CD4-positive, alpha-beta T cell treated with Interleukin-2 at 100 ng/mL for 4 hours (primary cell): ENCODE results near the gene CCDC92B.
"Not testable (repeated sequence)": the region's sequence is repeated elsewhere in the genome, so short reads cannot be mapped to it uniquely, and the experiment has no call there.

ENCODE experiments used
- DNase-seq: peaks from one replicate; pipeline ENCODE4 v3.0.0-alpha.2; 2020; ENCODE audit warnings: low spot score

CCDC92B gene

GRCh38 chr17:2703606-2704005 lies 45.8 kb downstream of the CCDC92B start:
- DNase-seq = no peak

- no peak for DNase-seq
Measured at GRCh38 chr17:2703181-2703580, 46.3 kb downstream of the CCDC92B start.

- no peak for DNase-seq
Measured at GRCh38 chr17:2701996-2702741, 47.3 kb downstream of the CCDC92B start.

- no peak for DNase-seq
Measured at GRCh38 chr17:2701161-2701995, 48.1 kb downstream of the CCDC92B start.

GRCh38 chr17:2700491-2701141 lies 48.8 kb downstream of the CCDC92B start:
- no peak for DNase-seq

- no peak for DNase-seq
Measured at GRCh38 chr17:2700030-2700490, 49.4 kb downstream of the CCDC92B start.

- not testable (repeated sequence) for DNase-seq
Measured at GRCh38 chr17:2699216-2699805, 50.1 kb downstream of the CCDC92B start.

GRCh38 chr17:2697611-2698162 lies 51.8 kb downstream of the CCDC92B start:
- no peak for DNase-seq

GRCh38 chr17:2695961-2696760 lies 53.3 kb downstream of the CCDC92B start:
- DNase-seq = no peak

GRCh38 chr17:2695243-2695960 lies 54.0 kb downstream of the CCDC92B start:
- no peak for DNase-seq

- no peak for DNase-seq
Measured at GRCh38 chr17:2694381-2695242, 54.8 kb downstream of the CCDC92B start.

- no peak for DNase-seq
Measured at GRCh38 chr17:2693561-2694380, 55.7 kb downstream of the CCDC92B start.

GRCh38 chr17:2692781-2693135 lies 56.7 kb downstream of the CCDC92B start:
- no peak for DNase-seq

- DNase-seq = no peak
Measured at GRCh38 chr17:2691965-2692780, 57.3 kb downstream of the CCDC92B start.

- DNase-seq = no peak
Measured at GRCh38 chr17:2691069-2691871, 58.2 kb downstream of the CCDC92B start.

- DNase-seq = no peak
Measured at GRCh38 chr17:2690165-2691068, 59.0 kb downstream of the CCDC92B start.
